NCI-H2227 (cell line): Measurements from ENCODE around the gene PCDHGA1.
A peak's percentile ranks its signal among the peaks of the same experiment; 100 is the strongest.
"Not testable (repeated sequence)": the region's sequence is repeated elsewhere in the genome, so short reads cannot be mapped to it uniquely, and the experiment has no call there.

Experiments used
- DNase-seq: peaks from one replicate; lab custom pipeline; 2025; ENCODE audit not compliant: unreplicated experiment; lab: John Stamatoyannopoulos, UW

PCDHGA1 gene

GRCh38 chr5:141409598-141410306, 79.4 kb downstream of the PCDHGA1 start:
- DNase-seq: no peak

- DNase-seq: no peak
Observed at GRCh38 chr5:141411575-141411974, 81.3 kb downstream of the PCDHGA1 start.

- no peak for DNase-seq
Observed at GRCh38 chr5:141412854-141413539, 82.7 kb downstream of the PCDHGA1 start, which contains the start of gene PCDHGA10. TSS of gene PCDHGA10 (plus strand) at chr5:141412987. CDS start at chr5:141413176, 189 bp downstream.

- DNase-seq: no peak
Observed at GRCh38 chr5:141413540-141414069, 83.3 kb downstream of the PCDHGA1 start.

GRCh38 chr5:141414548-141415274, 84.4 kb downstream of the PCDHGA1 start:
- DNase-seq: not testable (repeated sequence)

- not testable (repeated sequence) for DNase-seq
Observed at GRCh38 chr5:141415275-141415618, 84.9 kb downstream of the PCDHGA1 start.

- DNase-seq: peak; percentile 0
Observed at GRCh38 chr5:141417494-141418172, 87.3 kb downstream of the PCDHGA1 start, which contains the start of gene PCDHGB7. TSS of gene PCDHGB7 (plus strand) at chr5:141417677. CDS start at chr5:141417860, 183 bp downstream.

- DNase-seq: no peak
Observed at GRCh38 chr5:141419074-141419880, 89.0 kb downstream of the PCDHGA1 start.

GRCh38 chr5:141420855-141421488, 90.7 kb downstream of the PCDHGA1 start, which contains the start of gene PCDHGA11:
TSS of gene PCDHGA11 (plus strand) at chr5:141421051. CDS start at chr5:141421228, 177 bp downstream.
- DNase-seq: peak; percentile 24

GRCh38 chr5:141421489-141421855, 91.2 kb downstream of the PCDHGA1 start:
- DNase-seq: no peak

GRCh38 chr5:141422742-141423291, 92.5 kb downstream of the PCDHGA1 start:
- DNase-seq: no peak

GRCh38 chr5:141427783-141428426, 97.6 kb downstream of the PCDHGA1 start:
- DNase-seq: no peak

GRCh38 chr5:141430332-141431113, 100.2 kb downstream of the PCDHGA1 start, which contains the start of gene PCDHGA12:
TSS of gene PCDHGA12 (plus strand) at chr5:141430507. CDS start at chr5:141430760, 253 bp downstream.
- no peak for DNase-seq

- no peak for DNase-seq
Observed at GRCh38 chr5:141431286-141431685, 101.0 kb downstream of the PCDHGA1 start.

- not testable (repeated sequence) for DNase-seq
Observed at GRCh38 chr5:141432308-141432707, 102.0 kb downstream of the PCDHGA1 start.

GRCh38 chr5:141432726-141433125, 102.4 kb downstream of the PCDHGA1 start:
- not testable (repeated sequence) for DNase-seq

- no peak for DNase-seq
Observed at GRCh38 chr5:141434006-141434405, 103.7 kb downstream of the PCDHGA1 start.

- no peak for DNase-seq
Observed at GRCh38 chr5:141437221-141437620, 106.9 kb downstream of the PCDHGA1 start.
